Type B pancreatic cell (in vitro differentiated cells): ENCODE results near the gene OOSP1. TPM values are rescaled to one million over a fixed set of nuclear protein-coding genes. Genes with fewer than 3 reads are reported as not detected.

Experiments used
- DNase-seq: peaks from one replicate; pipeline ENCODE4 v3.0.0; 2021; ENCODE audit warnings: mixed read lengths; ENCODE audit not compliant: unreplicated experiment; ENCODE audit errors: extremely low spot score
- H3K27ac Mint-ChIP-seq: 2 replicates; pipeline ENCODE4 v1.8.0; 2021; ENCODE audit warnings: mild to moderate bottlenecking, mixed read lengths
- H3K27me3 Mint-ChIP-seq: 2 replicates; pipeline ENCODE4 v1.8.0; 2021; ENCODE audit warnings: mixed read lengths
- H3K36me3 Mint-ChIP-seq: 2 replicates; pipeline ENCODE4 v1.8.0; 2021; ENCODE audit warnings: mixed read lengths
- H3K4me1 Mint-ChIP-seq: one replicate; pipeline ENCODE4 v1.8.0; 2021; ENCODE audit warnings: mixed read lengths; ENCODE audit not compliant: unreplicated experiment
- H3K4me3 Mint-ChIP-seq: 2 replicates; pipeline ENCODE4 v1.8.0; 2021; ENCODE audit warnings: mild to moderate bottlenecking, mixed read lengths
- H3K9me3 Mint-ChIP-seq: 2 replicates; pipeline ENCODE4 v1.8.0; 2021; ENCODE audit warnings: mixed read lengths
- total RNA-seq: library from RNA; stranded (reverse); gene quantifications from 2 replicates; pipeline ENCODE4 v1.2.1, GENCODE V29; 2021; ENCODE audit warnings: low replicate concordance
- TF ChIP-seq, protein P1 (sequence below): fragments of 200-600 bp; sonication (generic); conservative IDR thresholded peaks from 2 replicates; pipeline ENCODE4 v1.5.0; 2021; ENCODE audit warnings: antibody characterized with exemption, mild to moderate bottlenecking

Gene OOSP1
- total RNA-seq, 1 donor from 2014 or later, result not detected

DNA sequence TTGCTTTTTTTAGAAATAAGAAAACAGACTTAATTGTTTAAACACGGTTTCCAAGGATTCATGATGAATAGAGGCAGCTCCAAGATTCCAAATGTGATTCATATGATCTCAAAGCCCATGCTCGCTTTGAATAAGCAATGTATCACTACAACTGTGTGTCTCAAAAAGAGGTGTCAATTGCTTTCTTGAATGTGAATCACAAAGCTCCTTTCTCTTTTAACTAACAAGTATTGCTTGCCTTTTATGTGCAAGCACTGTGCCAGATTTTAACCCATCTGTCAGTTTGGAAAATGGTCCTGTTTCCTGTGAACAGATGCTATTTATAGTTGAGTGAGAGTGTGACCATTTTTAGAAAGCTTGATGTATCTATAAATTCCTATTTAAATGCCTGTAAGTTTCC, 6.5 kb downstream of the OOSP1 start:
- TF ChIP-seq, protein P1, sequence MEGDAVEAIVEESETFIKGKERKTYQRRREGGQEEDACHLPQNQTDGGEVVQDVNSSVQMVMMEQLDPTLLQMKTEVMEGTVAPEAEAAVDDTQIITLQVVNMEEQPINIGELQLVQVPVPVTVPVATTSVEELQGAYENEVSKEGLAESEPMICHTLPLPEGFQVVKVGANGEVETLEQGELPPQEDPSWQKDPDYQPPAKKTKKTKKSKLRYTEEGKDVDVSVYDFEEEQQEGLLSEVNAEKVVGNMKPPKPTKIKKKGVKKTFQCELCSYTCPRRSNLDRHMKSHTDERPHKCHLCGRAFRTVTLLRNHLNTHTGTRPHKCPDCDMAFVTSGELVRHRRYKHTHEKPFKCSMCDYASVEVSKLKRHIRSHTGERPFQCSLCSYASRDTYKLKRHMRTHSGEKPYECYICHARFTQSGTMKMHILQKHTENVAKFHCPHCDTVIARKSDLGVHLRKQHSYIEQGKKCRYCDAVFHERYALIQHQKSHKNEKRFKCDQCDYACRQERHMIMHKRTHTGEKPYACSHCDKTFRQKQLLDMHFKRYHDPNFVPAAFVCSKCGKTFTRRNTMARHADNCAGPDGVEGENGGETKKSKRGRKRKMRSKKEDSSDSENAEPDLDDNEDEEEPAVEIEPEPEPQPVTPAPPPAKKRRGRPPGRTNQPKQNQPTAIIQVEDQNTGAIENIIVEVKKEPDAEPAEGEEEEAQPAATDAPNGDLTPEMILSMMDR, result no peak
- no peaks in the 10 kb centered on the region for H3K27me3 Mint-ChIP-seq
- no peaks in the 10 kb centered on the region for H3K9me3 Mint-ChIP-seq
- no peaks in the 10 kb centered on the region for H3K36me3 Mint-ChIP-seq
- no peak for DNase-seq
- no peak overlapping the region for H3K27ac Mint-ChIP-seq
- H3K4me1 Mint-ChIP-seq, result no peaks in the 10 kb centered on the region
- no peak overlapping the region for H3K4me3 Mint-ChIP-seq

DNA sequence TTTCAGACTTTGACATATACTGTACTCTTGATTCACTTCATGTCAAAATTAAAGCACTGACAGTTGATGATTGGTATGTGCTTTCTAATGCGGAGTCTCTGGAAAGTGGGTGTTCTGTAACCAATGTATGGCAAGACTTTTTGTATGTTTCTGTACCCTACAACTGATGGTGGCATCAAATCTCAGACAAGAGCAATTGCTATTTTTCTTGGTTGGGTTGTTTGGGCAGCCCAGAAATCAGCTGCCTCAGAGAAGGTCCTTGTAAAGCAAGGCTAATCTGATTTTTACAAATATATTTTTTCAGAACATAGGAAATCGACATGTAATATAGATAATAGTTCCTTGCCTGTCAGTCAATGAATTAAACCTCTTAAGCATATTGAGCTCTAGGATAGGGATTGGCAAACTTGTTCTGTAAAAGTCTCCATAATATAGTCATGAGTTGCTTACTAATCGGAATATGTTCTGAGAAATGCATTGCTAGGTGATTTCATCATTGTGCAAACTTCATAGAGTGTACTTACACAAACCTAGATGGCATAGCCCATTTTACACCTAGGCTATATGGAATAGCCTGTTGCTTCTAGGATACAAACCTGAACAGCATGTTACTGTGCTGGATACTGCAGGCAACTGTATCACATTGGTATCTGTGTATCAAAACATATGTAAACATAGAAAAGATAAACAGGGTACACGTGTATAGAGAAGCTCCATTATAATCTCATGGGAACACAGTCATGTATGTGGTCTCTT, 15.4 kb downstream of the OOSP1 start:
- no peak overlapping the region for H3K4me3 Mint-ChIP-seq
- H3K27me3 Mint-ChIP-seq, result no peaks in the 10 kb centered on the region
- H3K36me3 Mint-ChIP-seq, result no peaks in the 10 kb centered on the region
- H3K27ac Mint-ChIP-seq, result no peak overlapping the region
- H3K4me1 Mint-ChIP-seq, result no peaks in the 10 kb centered on the region
- no peak for DNase-seq
- TF ChIP-seq, protein P1, result no peak
- no peaks in the 10 kb centered on the region for H3K9me3 Mint-ChIP-seq

- DNase-seq, result no peak
Observed at GRCh38 chr11:59954219-59954847, 16.1 kb downstream of the OOSP1 start.

DNA sequence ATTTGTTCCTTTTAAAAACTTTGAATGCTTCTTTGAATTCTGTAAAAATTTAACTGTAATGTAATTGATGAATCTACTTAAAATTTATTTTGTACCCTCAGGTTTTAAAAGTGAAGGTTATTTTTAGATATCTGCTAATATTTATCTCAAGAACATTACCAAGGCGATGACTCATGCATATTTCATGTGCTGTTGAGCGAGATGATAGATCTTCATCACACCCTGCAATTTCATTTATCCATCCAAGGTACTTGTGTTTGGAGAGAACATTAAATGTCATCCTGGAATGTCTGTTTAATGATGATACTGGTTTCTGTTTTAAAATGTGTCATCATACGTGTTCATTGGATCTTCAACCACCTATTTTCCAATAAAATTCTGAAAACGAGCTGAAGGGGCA, 18.9 kb downstream of the OOSP1 start:
- Mint-ChIP-seq H3K36me3 (no peaks in the 10 kb centered on the region), H3K27me3 (no peaks in the 10 kb centered on the region), H3K27ac (no peak overlapping the region), H3K9me3 (no peaks in the 10 kb centered on the region), H3K4me3 (no peak overlapping the region), H3K4me1 (no peaks in the 10 kb centered on the region)
- TF ChIP-seq, protein P1, result no peak
- DNase-seq, result no peak

More at GRCh38 chr11:59954219-59954847, 16.1 kb downstream of the OOSP1 start:
- Mint-ChIP-seq H3K4me3 (no peak overlapping the region), H3K27me3 (no peaks in the 10 kb centered on the region), H3K36me3 (no peaks in the 10 kb centered on the region), H3K27ac (no peak overlapping the region), H3K9me3 (no peaks in the 10 kb centered on the region), H3K4me1 (no peaks in the 10 kb centered on the region)
- TF ChIP-seq, protein P1, result no peak

DNA sequence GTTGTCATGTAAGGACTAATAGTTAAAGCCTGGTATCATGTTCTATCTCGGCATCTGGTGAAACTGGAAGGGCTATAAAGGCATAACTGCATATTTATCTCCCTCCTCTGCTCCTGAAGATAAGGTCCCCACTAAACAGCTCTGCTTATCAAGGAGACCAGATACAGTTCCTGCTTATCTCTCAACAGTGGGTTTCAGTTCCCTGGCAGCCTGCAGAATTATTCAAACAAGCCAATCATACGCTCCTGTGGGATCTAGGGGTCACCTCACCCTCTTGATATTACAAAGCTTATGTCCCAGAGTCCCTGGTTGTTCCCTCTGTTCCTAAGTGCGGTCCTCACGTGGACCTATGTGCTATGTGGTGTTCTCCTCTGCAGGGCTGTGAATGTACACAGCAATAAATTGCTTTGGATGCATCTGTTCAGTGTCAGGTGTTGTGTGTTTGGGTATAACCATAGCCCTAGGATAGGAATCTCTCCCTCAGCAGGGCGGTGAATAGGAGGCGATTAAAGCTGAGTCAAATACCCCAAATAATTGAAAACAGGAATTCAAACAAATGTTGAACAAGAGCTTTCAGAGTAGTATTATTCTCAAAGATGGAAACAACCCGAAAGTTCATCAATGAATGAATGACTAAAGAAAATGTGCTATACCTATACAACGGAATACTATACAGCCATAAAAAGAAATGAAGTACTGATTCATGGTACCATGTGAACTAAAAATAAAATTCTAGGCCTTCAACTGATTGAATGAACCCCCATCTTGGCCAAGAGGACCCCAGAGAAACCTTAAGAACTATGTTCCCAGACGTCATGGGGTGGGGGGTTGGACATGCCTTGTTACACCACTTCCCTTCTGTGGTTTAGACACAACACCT, 22.5 kb downstream of the OOSP1 start:
- H3K27ac Mint-ChIP-seq, result peak overlapping the region; percentile 16
- H3K4me3 Mint-ChIP-seq, result no peak overlapping the region
- DNase-seq, result no peak
- H3K27me3 Mint-ChIP-seq, result no peaks in the 10 kb centered on the region
- H3K36me3 Mint-ChIP-seq, result no peaks in the 10 kb centered on the region
- no peaks in the 10 kb centered on the region for H3K4me1 Mint-ChIP-seq
- H3K9me3 Mint-ChIP-seq, result no peaks in the 10 kb centered on the region
- TF ChIP-seq, protein P1, result no peak
